ENCODE data around the gene ZBTB16. TPM values are rescaled to one million over a fixed set of nuclear protein-coding genes. Genes with fewer than 3 reads are reported as not detected.
A peak's percentile ranks its signal among the peaks of the same experiment; 100 is the strongest.

The ZBTB16 gene
- total and polyA plus RNA-seq, 11 donors, result 15.3 to 130 (median 62.8) TPM

- Histone ChIP-seq H3K36me3 (peaks cover 0 to 36% (median 7%) of the 10 kb centered on the region in 9 donors), H3K27ac (peak overlapping the region in 6 of 12 donors; percentile 1 to 72 (median 38)), H3K4me3 (no peak overlapping the region), H3K4me1 (peaks cover 32 to 100% (median 92%) of the 10 kb centered on the region in 12 donors), H3K9me3 (no peaks in the 10 kb centered on the region), H3K27me3 (no peaks in the 10 kb centered on the region)
- ATAC-seq (peak in 1 of 4 donors; percentile 0), DNase-seq (no peak)
- intact Hi-C loops (cut with DNase I), result loop anchor here in 3 of 10 donors (5.0 to 10.0 kb wide), 3 partner anchors 42 to 52 kb away; no protein-coding TSS in a partner anchor
- WGBS, 4 donors, result 80 to 94% (median 84%) methylated on average over 5 of the region's 5 CpGs
- no peak for TF ChIP-seq POLR2A (IDR thresholded peaks at IDR 0.05)
- no peak for TF ChIP-seq CTCF (IDR thresholded peaks at IDR 0.05)
These were observed 65.2 kb downstream of the ZBTB16 start for GRCh38 chr11:114124601-114125144.

- 89 to 91% (median 91%) methylated on average over 7 of the region's 7 CpGs for WGBS, 4 donors
- no peak overlapping the region for H3K4me3 ChIP-seq
- DNase-seq, result no peak
- H3K9me3 ChIP-seq, result no peaks in the 10 kb centered on the region
- no peak for ATAC-seq
- H3K27ac ChIP-seq, result peak overlapping the region in 6 of 12 donors; percentile 6 to 72 (median 22)
- TF ChIP-seq CTCF (IDR thresholded peaks at IDR 0.05) (no peak), POLR2A (IDR thresholded peaks at IDR 0.05) (no peak)
- peaks cover 32 to 100% (median 94%) of the 10 kb centered on the region in 12 donors for H3K4me1 ChIP-seq
- H3K27me3 ChIP-seq, result no peaks in the 10 kb centered on the region
- intact Hi-C loops (cut with DNase I), result loop anchor here in 2 of 10 donors (5.0 to 10.0 kb wide), 2 partner anchors 49 to 53 kb away; no protein-coding TSS in a partner anchor
- H3K36me3 ChIP-seq, result peaks cover 0 to 36% (median 7%) of the 10 kb centered on the region in 9 donors
These were observed 66.0 kb downstream of the ZBTB16 start for GRCh38 chr11:114125531-114125930.

GRCh38 chr11:114125959-114126358, 66.4 kb downstream of the ZBTB16 start:
- peak in 2 of 4 donors; percentile 7 to 25 for ATAC-seq
- no peak for TF ChIP-seq POLR2A (IDR thresholded peaks at IDR 0.05)
- TF ChIP-seq CTCF (IDR thresholded peaks at IDR 0.05), result no peak
- no peak for DNase-seq
- no peak overlapping the region for H3K4me3 ChIP-seq
- peak overlapping the region in 6 of 12 donors; percentile 9 to 72 (median 26) for H3K27ac ChIP-seq
- peaks cover 0 to 36% (median 7%) of the 10 kb centered on the region in 9 donors for H3K36me3 ChIP-seq
- WGBS, 4 donors, result 69 to 91% (median 81%) methylated on average over 2 of the region's 2 CpGs
- H3K4me1 ChIP-seq, result peaks cover 32 to 100% (median 94%) of the 10 kb centered on the region in 12 donors
- H3K27me3 ChIP-seq, result no peaks in the 10 kb centered on the region
- no peaks in the 10 kb centered on the region for H3K9me3 ChIP-seq
- intact Hi-C loops (cut with DNase I), result loop anchor here in 2 of 10 donors (5.0 to 10.0 kb wide), 2 partner anchors 49 to 54 kb away; no protein-coding TSS in a partner anchor

- no peaks in the 10 kb centered on the region for H3K27me3 ChIP-seq
- H3K36me3 ChIP-seq, result peaks cover 0 to 36% (median 7%) of the 10 kb centered on the region in 9 donors
- no peaks in the 10 kb centered on the region for H3K9me3 ChIP-seq
- H3K4me3 ChIP-seq, result peak overlapping the region in 1 of 12 donors; percentile 2
- no peak for ATAC-seq
- H3K27ac ChIP-seq, result peak overlapping the region in 8 of 12 donors; percentile 27 to 86 (median 58)
- peaks cover 50 to 100% (median 95%) of the 10 kb centered on the region in 12 donors for H3K4me1 ChIP-seq
- WGBS, 4 donors, result 84 to 92% (median 88%) methylated on average over 5 of the region's 5 CpGs
- TF ChIP-seq CTCF (IDR thresholded peaks at IDR 0.05) (no peak), POLR2A (IDR thresholded peaks at IDR 0.05) (no peak)
- no peak for DNase-seq
- intact Hi-C loops (cut with DNase I), result loop anchor here in 2 of 10 donors (5.0 to 10.0 kb wide), 2 partner anchors 46 to 56 kb away; no protein-coding TSS in a partner anchor
These were observed 68.9 kb downstream of the ZBTB16 start for GRCh38 chr11:114128399-114128798.

Data from heart left ventricle (tissue), 16 donors.